Suppressor macrophage treated with lipopolysaccharide for 4 hours (primary cell): ENCODE results near the gene SRP14.
"Not testable (repeated sequence)": the region's sequence is repeated elsewhere in the genome, so short reads cannot be mapped to it uniquely, and the experiment has no call there.

Experiments used
- DNase-seq: peaks from one replicate; pipeline ENCODE4 v3.0.0-alpha.2; 2020

Gene SRP14

GRCh38 chr15:40038638-40039543 is at the start of gene SRP14:
Gene SRP14 (minus strand): TSS chr15:40039181. CDS start chr15:40039116, 65 bp downstream.
- peak; percentile 97 for DNase-seq

- peak; percentile 53 for DNase-seq
These were observed 49.3 kb upstream of the SRP14 start for GRCh38 chr15:40087991-40088928.

GRCh38 chr15:40087068-40087810 is 48.3 kb upstream of the SRP14 start:
- no peak for DNase-seq

GRCh38 chr15:40085266-40085665 is 46.3 kb upstream of the SRP14 start:
- DNase-seq: no peak

GRCh38 chr15:40084650-40085049 is 45.7 kb upstream of the SRP14 start:
- no peak for DNase-seq

DNA sequence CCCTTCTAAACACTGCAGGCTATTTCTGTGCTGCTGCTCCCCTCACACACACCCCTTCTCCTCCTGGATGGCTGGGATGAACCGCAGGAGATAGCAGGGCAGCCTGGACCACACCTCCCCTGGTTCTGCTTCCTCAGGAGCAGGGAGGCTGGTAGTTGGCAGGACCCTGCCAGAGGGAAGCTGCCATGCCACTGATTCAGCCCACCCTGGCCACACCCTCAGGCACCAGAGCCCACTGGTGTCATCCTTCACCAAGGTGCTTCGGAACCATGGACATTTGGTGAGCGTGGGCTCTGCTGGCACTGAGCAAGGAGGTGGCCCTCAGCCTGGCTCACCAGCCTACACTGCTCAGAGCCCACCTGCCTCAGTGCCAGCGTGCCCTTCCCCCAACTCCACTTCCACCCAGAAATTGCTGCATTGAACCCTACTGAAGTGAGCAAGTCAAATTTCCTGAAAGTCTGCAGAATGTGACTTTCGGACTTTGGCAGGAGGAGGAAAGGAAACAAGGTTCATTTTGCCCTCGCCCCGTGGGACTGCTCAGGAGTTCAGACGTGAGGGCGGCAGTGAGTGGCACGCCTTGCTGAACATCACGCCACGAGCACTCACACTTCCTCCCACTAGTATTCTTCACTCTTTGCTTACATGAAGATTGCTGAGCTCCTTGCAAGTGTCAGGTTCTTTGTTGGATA is 43.4 kb upstream of the SRP14 start:
- no peak for DNase-seq

DNA sequence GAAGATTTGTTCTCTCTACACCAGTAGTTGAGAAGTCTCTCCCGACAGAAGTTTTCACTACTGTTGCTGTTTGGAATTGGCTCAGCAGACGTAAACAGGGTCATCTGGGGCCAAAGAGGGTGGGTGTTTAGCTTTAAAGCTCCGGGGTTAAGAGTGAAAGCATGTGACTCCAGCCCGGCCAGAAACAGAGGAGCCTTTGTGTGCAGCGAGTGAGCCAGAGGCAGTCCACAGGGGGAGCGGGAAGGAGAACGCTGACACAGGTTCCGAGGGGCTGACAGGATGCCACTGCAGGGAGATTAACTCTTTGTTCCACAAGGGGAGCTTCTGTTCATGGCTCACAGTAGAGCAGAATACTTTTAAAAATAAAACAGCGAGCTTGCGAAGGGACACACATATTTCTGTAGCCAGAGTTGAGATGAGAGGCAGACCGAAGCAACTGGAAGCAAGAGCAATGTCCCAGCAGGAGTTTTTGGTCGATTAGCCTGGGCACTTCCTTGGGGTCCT is 42.8 kb upstream of the SRP14 start:
- peak; percentile 74 for DNase-seq

- no peak for DNase-seq
These were observed 41.9 kb upstream of the SRP14 start for GRCh38 chr15:40080847-40081246.

- DNase-seq: no peak
These were observed 41.1 kb upstream of the SRP14 start for GRCh38 chr15:40080104-40080503.

DNA sequence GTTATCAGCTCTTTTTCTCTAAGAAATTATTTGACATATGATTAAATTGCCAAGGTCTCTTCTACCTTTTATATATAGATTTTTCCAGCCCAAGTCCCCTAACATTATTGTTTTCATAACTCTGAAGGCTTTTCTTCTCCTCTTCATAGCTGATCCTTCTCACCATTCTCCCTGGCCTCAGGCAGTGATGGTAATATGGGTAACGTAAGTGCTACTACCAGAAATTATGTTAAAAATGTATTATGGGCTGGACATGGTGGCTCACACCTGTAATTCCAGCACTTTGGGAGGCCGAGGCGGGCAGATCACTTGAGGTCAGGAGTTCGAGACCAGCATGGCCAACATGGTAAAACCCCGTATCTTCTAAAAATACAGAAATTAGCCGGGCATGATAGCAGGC is 40.5 kb upstream of the SRP14 start:
- no peak for DNase-seq

- peak; percentile 69 for DNase-seq
These were observed 36.5 kb upstream of the SRP14 start for GRCh38 chr15:40075298-40076044.

- not testable (repeated sequence) for DNase-seq
These were observed 35.7 kb upstream of the SRP14 start for GRCh38 chr15:40074656-40075055.

DNA sequence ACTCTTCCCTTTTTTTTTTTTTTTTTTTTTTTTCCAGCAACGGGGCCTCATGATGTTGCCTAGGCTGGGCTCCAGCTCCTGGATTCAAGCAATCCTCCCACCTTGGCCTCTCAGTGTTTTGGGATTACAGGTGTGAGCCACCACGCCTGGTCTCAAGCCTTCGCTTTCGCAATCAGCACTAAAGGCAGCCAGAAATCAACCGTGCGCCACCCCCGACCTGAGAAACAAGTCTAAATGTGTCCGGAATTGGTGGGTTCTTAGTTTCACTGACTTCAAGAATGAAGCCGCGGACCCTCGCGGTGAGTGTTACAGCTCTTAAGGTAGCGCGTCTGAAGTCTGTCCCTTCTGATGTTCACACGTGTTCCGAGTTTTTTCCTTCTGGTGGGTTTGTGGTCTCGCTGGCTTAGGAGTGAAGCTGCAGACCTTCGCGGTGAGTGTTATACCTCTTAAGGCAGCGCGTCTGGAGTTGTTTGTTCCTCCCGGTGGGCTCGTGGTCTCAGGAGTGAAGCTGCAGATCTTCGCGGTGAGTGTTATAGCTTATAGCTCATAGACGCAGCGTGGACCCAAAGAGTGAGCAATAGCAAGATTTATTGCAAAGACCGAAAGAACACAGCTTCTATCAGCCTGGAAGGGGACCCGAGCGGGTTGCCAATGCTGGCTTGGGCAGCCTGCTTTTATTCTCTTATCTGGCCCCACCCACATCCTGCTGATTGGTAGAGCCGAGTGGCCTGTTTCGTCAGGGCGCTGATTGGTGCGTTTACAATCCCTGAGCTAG is 34.9 kb upstream of the SRP14 start:
- not testable (repeated sequence) for DNase-seq

GRCh38 chr15:40072216-40072990 is 33.4 kb upstream of the SRP14 start:
- DNase-seq: no peak

DNA sequence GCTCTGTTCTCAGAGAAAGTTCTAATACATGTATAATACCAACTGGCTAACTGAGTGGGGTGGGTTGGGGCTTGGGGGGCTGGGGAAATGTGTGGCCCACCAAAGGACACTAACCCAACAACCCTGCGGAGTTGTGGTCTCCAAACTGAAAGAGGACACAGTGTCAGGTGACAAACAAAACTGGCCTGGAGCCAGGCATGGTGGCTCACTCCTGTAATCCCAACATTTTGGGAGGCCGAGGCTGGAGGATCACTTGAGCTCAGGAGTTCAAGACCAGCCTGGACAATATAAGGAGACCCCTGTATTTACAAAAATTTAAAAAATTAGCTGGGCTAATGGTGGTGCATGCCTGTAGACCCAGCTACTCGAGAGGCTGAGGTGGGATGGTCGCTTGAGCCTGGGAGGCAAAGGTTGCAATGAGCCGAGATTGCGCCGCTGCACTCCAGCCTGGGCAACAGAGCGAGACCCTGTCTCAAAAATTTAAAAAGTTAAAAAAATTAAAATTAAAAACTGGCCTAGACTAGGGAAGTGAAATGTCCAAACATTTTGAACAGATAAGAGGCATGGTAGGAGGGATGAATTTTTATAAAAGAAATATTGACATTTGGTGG is 31.7 kb upstream of the SRP14 start:
- DNase-seq: no peak

DNA sequence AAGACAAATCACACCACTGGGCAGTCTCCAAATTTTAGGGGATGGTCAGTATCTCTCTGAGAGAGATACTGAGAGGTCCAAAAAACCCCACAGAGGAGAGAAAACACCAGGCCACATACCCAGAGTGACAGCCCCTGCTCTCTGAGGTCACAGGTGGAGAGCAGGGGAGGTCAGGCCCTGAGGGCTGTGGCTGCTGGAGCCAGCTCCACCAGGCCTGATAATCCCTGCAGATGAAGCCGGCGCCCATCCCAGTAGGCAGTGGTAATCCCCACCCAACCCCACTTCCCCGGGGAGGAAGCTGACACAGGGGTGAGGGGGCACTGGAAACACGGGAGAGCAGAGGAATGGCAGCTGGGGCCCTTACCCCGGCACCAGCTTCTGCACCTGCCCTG is 31.2 kb upstream of the SRP14 start:
- no peak for DNase-seq

DNA sequence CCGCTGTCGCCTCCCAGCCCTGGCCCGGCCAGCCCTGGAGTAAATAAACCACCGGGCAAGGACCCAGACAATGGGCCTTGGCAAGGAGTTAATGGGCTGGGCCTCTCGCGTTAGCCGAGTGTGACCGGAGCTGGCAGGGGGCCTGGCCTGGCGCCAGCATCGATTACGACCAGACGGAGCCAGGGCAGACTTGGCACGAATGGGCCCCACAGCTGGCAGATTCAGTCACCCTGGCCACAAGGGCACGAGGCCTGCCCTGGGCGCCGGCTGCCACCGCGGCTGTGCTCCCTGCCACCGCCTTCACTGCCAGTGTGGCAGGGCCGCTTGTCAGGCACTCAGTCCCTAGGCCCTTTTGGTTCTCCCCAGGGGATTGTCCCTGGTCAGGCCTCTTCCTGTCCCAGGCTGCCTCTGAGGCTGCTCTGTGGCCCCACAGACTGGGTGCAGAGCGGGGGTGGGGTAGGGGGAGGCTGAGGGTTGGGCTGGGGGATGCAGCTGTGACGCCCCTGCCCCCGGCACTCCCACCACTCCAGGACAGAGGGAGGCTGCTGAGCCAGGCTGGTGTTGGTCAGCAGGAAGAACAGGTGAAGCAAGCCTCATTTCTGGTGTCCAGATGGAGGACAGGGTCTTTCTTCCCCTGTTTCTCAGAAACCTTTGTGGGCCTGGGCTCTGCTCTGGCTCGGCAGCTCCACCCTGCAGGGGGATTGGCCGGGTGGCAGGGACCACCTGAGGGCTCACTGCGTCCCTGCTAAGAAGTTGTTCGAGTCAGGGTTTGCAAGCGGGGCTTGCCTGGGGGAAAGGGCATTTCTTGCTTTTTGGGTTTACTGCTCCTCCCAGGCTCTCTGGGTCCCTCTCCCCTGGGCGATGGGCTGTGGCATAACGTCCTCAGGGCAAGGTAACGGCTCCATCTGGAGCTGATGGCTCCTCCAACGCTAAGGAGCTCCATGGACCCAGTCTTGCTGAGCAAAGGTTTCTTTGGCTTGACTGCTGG is 30.5 kb upstream of the SRP14 start:
- DNase-seq: no peak
